Hematopoietic multipotent progenitor cell treated with erythropoietin and hydrocortisone succinate and interleukin-3 and kit ligand, for 15 days (in vitro differentiated cells): ENCODE data around the gene WFDC1.
A peak's percentile ranks its signal among the peaks of the same experiment; 100 is the strongest.

ENCODE experiments used
- DNase-seq: peaks from one replicate; pipeline ENCODE4 v3.0.0-alpha.2; 2015; ENCODE audit warnings: low spot score

Gene WFDC1

DNA sequence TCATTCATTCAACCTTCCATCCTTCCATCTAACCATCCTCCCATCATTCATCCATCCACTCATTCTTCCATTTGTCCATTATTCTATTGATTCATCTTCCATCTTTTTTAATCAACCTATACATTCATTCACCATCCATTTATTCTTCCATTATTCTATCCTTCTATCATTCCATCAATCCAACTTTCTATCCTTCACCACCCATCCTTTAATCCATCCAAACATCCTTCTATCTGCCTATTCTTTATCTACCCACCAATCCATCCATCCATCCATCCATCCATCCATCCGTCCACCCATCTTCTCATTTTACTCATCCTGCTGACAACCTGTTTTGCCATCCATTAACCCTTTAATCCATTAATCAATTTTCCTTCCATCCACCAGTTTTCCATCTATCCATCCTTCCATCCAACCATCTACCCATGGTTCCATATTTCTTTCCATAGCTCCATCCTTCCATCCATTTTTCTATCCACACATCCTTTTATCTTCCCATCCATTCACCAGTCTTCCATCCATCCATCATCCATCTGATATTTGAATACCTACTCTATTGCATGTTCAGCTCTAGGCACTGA, 21.8 kb upstream of the WFDC1 start:
- DNase-seq, result no peak

- DNase-seq, result no peak
Observed at GRCh38 chr16:84274515-84274914, 20.2 kb upstream of the WFDC1 start.

DNA sequence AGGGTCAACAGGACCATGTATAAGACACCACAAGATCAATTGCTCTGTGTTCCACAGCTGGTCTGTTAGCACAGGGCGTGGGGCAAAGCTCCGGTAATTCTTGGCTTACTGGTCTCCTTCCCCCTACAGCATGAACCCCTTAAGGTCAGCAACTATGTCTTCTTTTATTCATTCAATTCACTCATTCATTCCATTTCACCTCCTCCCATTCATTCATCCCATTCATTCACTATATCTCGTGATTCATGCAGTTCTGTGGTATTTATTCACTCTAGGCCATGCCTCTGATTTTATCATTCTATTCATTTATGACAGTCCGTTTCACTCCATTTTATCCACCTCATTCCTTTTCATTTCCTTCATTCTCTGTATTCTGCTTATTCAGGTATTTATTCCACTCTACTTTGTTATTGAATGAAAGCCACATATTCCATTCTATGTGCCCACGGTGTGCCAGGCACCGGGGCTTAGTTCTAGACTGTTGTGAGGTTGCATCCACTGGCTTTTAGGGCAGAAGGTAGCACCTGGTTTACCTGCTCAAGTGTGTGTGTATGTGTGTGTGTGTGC, 19.0 kb upstream of the WFDC1 start:
- DNase-seq, result no peak

DNA sequence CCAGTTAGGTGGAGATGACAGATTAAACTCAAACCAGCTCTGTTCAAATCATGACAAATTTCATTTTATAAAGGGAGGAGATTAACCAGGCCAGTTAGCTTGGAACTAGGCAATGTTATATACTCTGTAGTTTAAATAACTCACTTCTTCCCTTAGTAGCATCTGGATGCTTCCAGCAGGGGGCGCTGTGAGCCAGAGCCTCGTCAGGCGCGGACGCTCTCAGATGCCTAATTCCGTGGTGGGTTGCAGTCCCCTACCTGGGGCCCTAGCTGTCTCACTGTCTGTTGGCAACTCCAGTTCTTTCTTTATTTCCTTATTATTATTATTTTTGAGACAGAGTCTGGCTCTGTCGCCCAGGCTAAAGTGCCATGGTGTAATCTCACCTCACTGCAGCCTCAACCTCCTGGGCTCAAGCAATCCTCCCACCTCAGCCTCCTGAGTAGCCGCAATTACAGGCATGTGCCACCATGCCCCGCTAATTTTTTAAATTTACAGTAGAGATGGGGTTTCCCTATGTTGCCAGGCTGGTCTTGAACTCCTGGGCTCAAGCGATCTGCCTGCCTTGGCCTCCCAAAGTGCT, 17.3 kb upstream of the WFDC1 start:
- DNase-seq, result peak; percentile 57

GRCh38 chr16:84278333-84278732, 16.3 kb upstream of the WFDC1 start:
- no peak for DNase-seq

GRCh38 chr16:84278968-84279367, 15.7 kb upstream of the WFDC1 start:
- DNase-seq, result no peak

DNA sequence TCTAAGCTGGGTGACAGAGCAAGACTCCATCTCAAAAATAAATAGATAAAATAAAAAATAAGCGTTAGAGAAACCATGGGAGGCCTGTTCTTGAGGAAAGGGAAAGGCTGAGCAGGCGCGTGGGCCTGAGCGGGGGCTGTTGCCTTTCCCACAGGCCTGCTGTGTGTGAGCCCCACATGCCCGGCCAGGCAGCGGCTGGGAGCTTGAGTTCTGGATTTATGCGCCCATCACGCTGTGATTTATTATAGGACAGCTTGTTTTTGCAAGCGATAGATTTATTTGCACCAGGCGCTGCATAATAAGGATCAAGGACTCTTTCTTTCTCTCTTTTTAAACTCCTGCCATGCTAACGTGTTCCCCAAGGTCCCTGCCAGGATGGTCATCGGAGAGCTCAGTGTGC, 14.8 kb upstream of the WFDC1 start:
- no peak for DNase-seq

DNA sequence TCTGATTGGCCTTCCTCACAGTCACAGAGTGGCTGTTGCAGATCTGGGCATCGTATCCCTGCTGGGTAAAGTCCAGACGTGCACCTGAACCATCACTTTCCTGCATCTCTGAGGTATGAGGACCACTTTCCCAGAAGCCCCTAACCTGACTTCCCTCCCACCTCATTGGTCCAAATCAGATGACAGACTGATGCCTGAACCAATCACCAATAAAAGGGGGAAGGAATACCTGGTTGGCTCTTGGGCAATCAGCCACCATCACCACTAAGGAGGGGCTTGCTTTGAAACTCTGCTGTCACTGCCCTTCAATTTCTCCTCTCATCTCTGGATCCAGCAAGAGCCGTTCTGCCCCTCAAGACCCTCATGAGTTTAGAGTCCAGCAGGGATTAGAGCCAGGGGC, 13.6 kb upstream of the WFDC1 start:
- DNase-seq, result no peak

DNA sequence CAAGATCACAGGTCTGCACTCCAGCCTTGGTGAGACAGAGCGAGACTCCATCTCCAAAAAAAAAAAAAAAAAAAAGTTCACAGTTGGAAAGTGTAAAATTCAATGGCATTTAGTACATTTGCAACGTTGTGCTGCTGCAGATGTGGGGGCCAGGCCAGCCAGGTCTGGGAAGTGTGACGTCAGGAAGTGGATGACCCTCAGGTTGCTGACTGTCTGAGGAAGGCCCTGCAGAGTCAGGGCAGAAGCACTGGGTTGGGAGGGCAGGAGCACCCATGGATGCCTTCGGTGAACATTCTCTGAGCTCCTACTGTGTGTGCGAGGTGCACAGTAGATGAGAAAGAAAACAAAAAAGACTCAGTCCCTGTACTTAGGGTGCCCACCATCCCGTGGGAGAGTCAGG, 12.1 kb upstream of the WFDC1 start:
- no peak for DNase-seq

DNA sequence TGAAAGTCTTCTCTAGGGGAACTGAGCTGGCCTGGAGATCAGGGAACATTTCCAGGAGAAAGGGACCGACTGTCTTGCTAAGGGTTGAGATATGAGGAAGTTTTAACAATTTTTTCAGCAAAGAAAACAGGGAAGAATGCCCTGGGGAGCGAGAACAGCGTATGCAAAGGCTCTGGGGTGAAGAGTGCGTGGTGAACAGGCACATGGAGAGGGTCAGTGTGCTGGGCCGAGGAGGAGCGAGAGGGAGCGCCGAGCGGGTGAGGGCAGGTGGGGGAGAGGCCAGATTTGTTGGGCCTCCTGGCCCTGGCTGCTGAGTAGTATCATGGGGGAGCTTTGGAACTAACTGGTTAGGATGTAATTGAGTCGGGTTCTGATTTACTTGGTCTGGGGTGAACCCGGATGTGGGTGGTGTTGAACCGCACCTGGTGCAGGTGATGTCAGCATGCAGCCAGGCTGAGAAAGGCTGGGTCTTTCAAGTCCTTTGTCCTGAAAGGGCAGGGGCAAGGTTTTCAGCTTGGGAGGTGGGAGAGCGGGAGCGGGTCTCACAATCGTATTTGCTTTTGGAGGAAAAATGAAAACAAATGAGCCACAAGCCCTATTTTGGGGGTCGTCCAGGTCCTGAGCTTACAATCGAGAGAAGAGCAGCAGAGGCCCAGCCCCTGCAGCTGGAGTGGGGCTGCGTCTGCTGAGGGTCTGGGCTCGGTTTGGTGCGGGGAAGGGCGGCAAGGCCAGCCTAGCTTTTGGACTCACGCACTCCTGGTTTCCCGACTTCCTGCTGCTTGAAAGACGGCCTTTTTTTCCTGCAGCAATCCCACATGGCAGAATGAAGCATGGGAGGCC, 11.1 kb upstream of the WFDC1 start:
- no peak for DNase-seq

- DNase-seq, result no peak
Observed at GRCh38 chr16:84284154-84284722, 10.4 kb upstream of the WFDC1 start.

- no peak for DNase-seq
Observed at GRCh38 chr16:84286578-84287240, 8.0 kb upstream of the WFDC1 start.

GRCh38 chr16:84288902-84289301, 5.8 kb upstream of the WFDC1 start:
- no peak for DNase-seq

GRCh38 chr16:84291226-84291625, 3.5 kb upstream of the WFDC1 start:
- DNase-seq, result no peak

DNA sequence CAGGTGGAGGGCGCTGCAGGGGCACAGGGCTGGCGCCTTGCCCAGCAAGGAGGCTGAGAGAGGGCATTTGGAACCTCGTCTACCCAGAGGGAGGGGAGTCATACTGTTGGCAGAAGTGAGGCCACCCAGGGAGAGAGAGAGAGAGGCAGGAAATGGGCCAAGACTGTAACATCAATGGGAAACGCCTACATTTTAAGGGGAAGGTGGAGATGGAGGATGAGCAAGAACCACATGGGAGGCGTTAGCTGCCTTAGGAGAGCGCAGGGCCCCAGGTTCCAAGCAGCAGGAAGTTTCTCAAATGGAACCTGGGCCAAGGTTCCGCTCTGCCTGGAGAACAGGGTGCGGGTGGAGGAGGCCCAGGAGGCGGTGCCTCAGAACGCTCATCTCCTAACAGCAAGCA, 2.7 kb upstream of the WFDC1 start:
- DNase-seq, result no peak

DNA sequence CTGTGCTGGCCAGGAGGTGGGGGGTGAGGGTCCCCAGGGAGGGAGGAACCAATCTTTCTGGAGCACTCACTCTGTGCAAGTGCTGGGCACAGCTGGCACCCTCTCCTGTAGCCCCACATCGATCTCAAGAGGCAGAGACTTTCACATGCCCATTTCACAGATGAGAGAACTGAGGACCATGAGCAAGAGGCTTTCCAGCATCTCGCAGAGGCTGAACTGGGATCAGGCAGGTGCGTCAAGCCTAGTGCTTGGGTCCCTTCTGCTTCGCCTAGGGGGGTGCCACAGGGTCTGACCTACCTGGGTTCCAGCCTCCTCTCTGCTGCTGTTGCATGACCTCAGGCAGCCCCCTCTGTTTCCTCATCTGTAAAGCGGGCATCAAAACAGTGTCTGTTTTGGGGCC, 1.3 kb upstream of the WFDC1 start:
- DNase-seq, result no peak

DNA sequence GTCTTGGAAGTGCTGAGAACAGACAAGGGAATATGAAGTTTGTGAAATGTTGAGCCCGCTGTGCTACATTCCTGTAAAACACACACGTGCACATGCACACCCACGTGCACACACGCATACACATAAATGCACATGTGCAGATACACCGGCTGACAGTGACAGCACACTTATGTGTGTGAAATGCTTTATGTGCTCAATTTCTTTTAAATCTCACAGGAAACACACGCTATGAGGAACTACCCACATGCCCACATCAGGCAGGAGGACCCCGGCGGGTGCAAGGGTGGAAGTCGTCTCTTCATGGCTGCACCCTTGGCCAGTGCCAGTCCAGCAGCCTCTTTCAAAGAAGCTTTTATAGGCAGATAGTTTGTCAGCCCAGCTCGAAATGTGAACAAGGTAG, 561 bp upstream of the WFDC1 start:
- DNase-seq, result no peak

- DNase-seq, result no peak
Observed at GRCh38 chr16:84295203-84295860, 654 bp downstream of the WFDC1 start.

GRCh38 chr16:84298376-84298899, 3.8 kb downstream of the WFDC1 start:
- no peak for DNase-seq

GRCh38 chr16:84299734-84300440, 5.2 kb downstream of the WFDC1 start:
- no peak for DNase-seq
